Measurements from ENCODE around the gene PPP1R1C.

Gene PPP1R1C

GRCh38 chr2:182117196-182117595, 131.5 kb downstream of the PPP1R1C start:
- no peak for DNase-seq

GRCh38 chr2:182128821-182129707, 143.4 kb downstream of the PPP1R1C start:
- DNase-seq: no peak

- no peak for DNase-seq
Measured at GRCh38 chr2:182132605-182133004, 147.0 kb downstream of the PPP1R1C start.

GRCh38 chr2:182133195-182133891, 147.7 kb downstream of the PPP1R1C start:
- no peak for DNase-seq

- no peak for DNase-seq
Measured at GRCh38 chr2:182134201-182134600, 148.5 kb downstream of the PPP1R1C start.

- no peak for DNase-seq
Measured at GRCh38 chr2:182142062-182142461, 156.4 kb downstream of the PPP1R1C start.

- DNase-seq: no peak
Measured at GRCh38 chr2:182144041-182144775, 158.6 kb downstream of the PPP1R1C start.

GRCh38 chr2:182144776-182145165, 159.1 kb downstream of the PPP1R1C start:
- no peak for DNase-seq

GRCh38 chr2:182148344-182148743, 162.7 kb downstream of the PPP1R1C start:
- no peak for DNase-seq

GRCh38 chr2:182163878-182164277, 178.2 kb downstream of the PPP1R1C start:
- DNase-seq: no peak

GRCh38 chr2:182164686-182165085, 179.0 kb downstream of the PPP1R1C start:
- DNase-seq: no peak

GRCh38 chr2:182165202-182165601, 179.5 kb downstream of the PPP1R1C start:
- no peak for DNase-seq

GRCh38 chr2:182166406-182166805, 180.8 kb downstream of the PPP1R1C start:
- DNase-seq: no peak

- DNase-seq: no peak
Measured at GRCh38 chr2:182166841-182167240, 181.2 kb downstream of the PPP1R1C start.
